ENCODE data around the gene CYP11A1. TPM values are rescaled to one million over a fixed set of nuclear protein-coding genes. Genes with fewer than 3 reads are reported as not detected.

The CYP11A1 gene
- total RNA-seq, 1 experiment from 2014 or later: 1.7 TPM

- Histone ChIP-seq H3K23me2 (ENCODE audit: insufficient read length, low read depth, low read length, poor library complexity, severe bottlenecking) (no peaks in the 10 kb centered on the region), H2BK20ac (ENCODE audit: low read depth, low read length, poor library complexity, severe bottlenecking) (no peak overlapping the region), H3T11ph (ENCODE audit: low read length) (no peak overlapping the region), H3K27me3 (ENCODE audit: insufficient read depth, low read length) (no peaks in the 10 kb centered on the region), H2BK120ac (ENCODE audit: low read depth, low read length, poor library complexity, severe bottlenecking) (no peak overlapping the region), H2AK5ac (ENCODE audit: insufficient read length, low read length) (no peak overlapping the region), H3K56ac (ENCODE audit: insufficient read length, low read depth, low read length) (no peak overlapping the region), H3K4me2 (ENCODE audit: insufficient read depth, insufficient read length, low read length) (no peak overlapping the region), H3K79me1 (ENCODE audit: insufficient read depth, low read depth, low read length, poor library complexity, severe bottlenecking) (no peaks in the 10 kb centered on the region), H4K8ac (replicated peaks; ENCODE audit: insufficient read length, low read depth, low read length) (no peak overlapping the region), H3K14ac (ENCODE audit: insufficient read depth, low read length) (no peak overlapping the region; the same call in 1 of the 2 replicates), H3K79me2 (ENCODE audit: insufficient read depth, low read length) (no peaks in the 10 kb centered on the region), H3K4ac (ENCODE audit: low read depth, low read length) (no peak overlapping the region), H3K27ac (ENCODE audit: insufficient read length, low read depth, low read length) (no peak overlapping the region), H3K9me3 (ENCODE audit: control insufficient read depth, low read depth, low read length) (no peaks in the 10 kb centered on the region), H2AFZ (ENCODE audit: low read length) (no peak overlapping the region), H4K91ac (ENCODE audit: insufficient read length, low read depth, low read length) (no peak overlapping the region), H2BK5ac (ENCODE audit: insufficient read length, low read length) (no peak overlapping the region), H3K9ac (ENCODE audit: extremely low read depth, insufficient read length, low read length) (no peak overlapping the region), H4K20me1 (ENCODE audit: control insufficient read depth, insufficient read depth, insufficient read length) (no peaks in the 10 kb centered on the region), H4K5ac (ENCODE audit: insufficient read length, low read depth, low read length) (no peak overlapping the region), H3K4me1 (ENCODE audit: insufficient read depth, low read length) (no peaks in the 10 kb centered on the region), H2BK12ac (ENCODE audit: insufficient read length, low read depth, low read length) (no peak overlapping the region), H3K23ac (ENCODE audit: insufficient read length, low read depth, low read length) (no peak overlapping the region), H3K18ac (ENCODE audit: insufficient read length, low read depth, low read length) (no peak overlapping the region), H2BK15ac (ENCODE audit: low read depth, low read length) (no peak overlapping the region)
- DNase-seq: no peak
- H3K4me1 Mint-ChIP-seq: peaks cover under 1 to 2% of the 10 kb centered on the region in 2 experiments; a peak in 2 of 4 replicates
- peak overlapping the region in 1 of 2 experiments; percentile 42; a peak in 1 of 5 replicates for H3K4me3 Mint-ChIP-seq
- peaks cover 0 to 6% of the 10 kb centered on the region in 2 experiments; a peak in 2 of 5 replicates for H3K9me3 Mint-ChIP-seq
- no peak for TF ChIP-seq CTCF (conservative IDR thresholded peaks at IDR 0.05)
- H3K27ac Mint-ChIP-seq: no peak overlapping the region
- WGBS (ENCODE audit: extremely low coverage, insufficient read length, low lambda C conversion rate): no CpG with 5 or more reads among the region's 1 CpG
- H3K36me3 Mint-ChIP-seq (ENCODE audit: insufficient read depth in 1 of 3, low read depth in 3 of 3): no peaks in the 10 kb centered on the region; a peak in 2 of 7 replicates
- peaks cover 20% of the 10 kb centered on the region for H3K27me3 Mint-ChIP-seq (ENCODE audit: low read depth)
Observed at GRCh38 chr15:74334127-74334526, 33.3 kb downstream of the CYP11A1 start.
